HCT116 (cell line): Measurements from ENCODE around the gene GOLGA6A. TPM values are rescaled to one million over a fixed set of nuclear protein-coding genes. Genes with fewer than 3 reads are reported as not detected.

Experiments used
- ATAC-seq: fragments of 200-7000 bp; cut with Tn5 transposase; 2 replicates; pipeline ENCODE4 v1.9.1; 2020; ENCODE audit warnings: mild to moderate bottlenecking, moderate library complexity
- BruUV-seq: library from RNA; stranded (reverse); fragments of 400-500 nt; replicated peaks from 2 replicates; lab custom pipeline; 2021; lab: Mats Ljungman, UMichigan
- CTCF ChIA-PET: fragments of 300-600 bp; sonication (Branson Sonifier 250); formaldehyde crosslinking; loops from one replicate; lab custom pipeline; 2021; ENCODE audit warnings: antibody characterized with exemption; lab: Charles Lee
- POLR2A ChIA-PET: fragments of 300-600, 350-600 bp; sonication (Branson Sonifier 250); formaldehyde crosslinking; loops from one replicate; lab custom pipeline; 2021; ENCODE audit warnings: antibody characterized with exemption; lab: Charles Lee
- RAD21 ChIA-PET, 2 experiments: fragments of 300-600 bp; sonication (Branson Sonifier 250); formaldehyde crosslinking; loops; one replicate each; lab custom pipeline; 2023; ENCODE audit warnings: low total read pairs in 2 of 2; ENCODE audit not compliant: uncharacterized antibody in 2 of 2, unreplicated experiment in 2 of 2, low non-redundant PET in 1 of 2; lab: Charles Lee
- DNase-seq: peaks from one replicate; pipeline ENCODE4 v3.0.0-alpha.2; 2010; ENCODE audit warnings: low read depth, low spot score
- H2AFZ ChIP-seq: fragments of 200-600 bp; shearing (Covaris generic), sonication (generic); 2 replicates; pipeline ENCODE4 v1.6.1; 2017; ENCODE audit warnings: low read depth, mixed run types, mixed read lengths, antibody characterized with exemption, low read length; ENCODE audit not compliant: poor library complexity, severe bottlenecking
- H3K27ac ChIP-seq: 2 replicates; pipeline ENCODE4 v1.5.1; 2012; ENCODE audit warnings: low read depth, low read length
- H3K27me3 ChIP-seq: fragments of 200-600 bp; sonication (generic); 2 replicates; pipeline ENCODE4 v1.6.1; 2016; ENCODE audit warnings: mixed run types, low read length, mixed read lengths; ENCODE audit not compliant: insufficient read depth
- H3K36me3 ChIP-seq, 2 experiments: fragments of 200-500 bp in 1 of 2; fragments of 200-600 bp in 1 of 2; sonication (Bioruptor generic) in 1 of 2; sonication (generic) in 1 of 2; 2 replicates each; pipeline versions ENCODE4 v1.5.1 to v1.6.1; 2014 to 2016; ENCODE audit warnings: low read length in 2 of 2, inconsistent platforms in 1 of 2, mixed read lengths in 1 of 2, mixed run types in 1 of 2; ENCODE audit not compliant: insufficient read depth in 2 of 2, control insufficient read depth in 1 of 2
- H3K4me1 ChIP-seq, 2 experiments: fragments of 200-600 bp in 1 of 2; sonication (generic) in 1 of 2; 2 replicates each; pipeline versions ENCODE4 v1.5.1 to v1.6.1; 2012 to 2017; ENCODE audit warnings: low read length in 2 of 2, inconsistent platforms in 1 of 2, mild to moderate bottlenecking in 1 of 2, mixed read lengths in 1 of 2, mixed run types in 1 of 2, moderate library complexity in 1 of 2; ENCODE audit not compliant: insufficient read depth in 2 of 2, control insufficient read depth in 1 of 2
- H3K4me2 ChIP-seq: fragments of 200-600 bp; sonication (generic); 2 replicates; pipeline ENCODE4 v1.6.1; 2017; ENCODE audit warnings: mixed run types, low read length, mixed read lengths
- H3K4me3 ChIP-seq, 2 experiments: fragments of 200-600 bp in 1 of 2; sonication (generic) in 1 of 2; replicated peaks in 1 of 2; 2 replicates each; pipeline ENCODE4 v1.5.1; 2011 to 2016; ENCODE audit warnings: low read length in 2 of 2, control low read depth in 1 of 2, low read depth in 1 of 2, mild to moderate bottlenecking in 1 of 2, mixed read lengths in 1 of 2, mixed run types in 1 of 2
- H3K79me2 ChIP-seq: fragments of 200-600 bp; sonication (generic); 2 replicates; pipeline ENCODE4 v1.6.1; 2017; ENCODE audit warnings: mild to moderate bottlenecking, mixed run types, low read length, moderate library complexity, mixed read lengths; ENCODE audit not compliant: insufficient read depth
- H3K9ac ChIP-seq: fragments of 200-600 bp; sonication (generic); 2 replicates; pipeline ENCODE4 v1.6.1; 2016; ENCODE audit warnings: low read length, mixed read lengths
- H3K9me2 ChIP-seq: fragments of 200-600 bp; sonication (generic), shearing (Covaris generic); 2 replicates; pipeline ENCODE4 v1.6.1; 2017; ENCODE audit warnings: mixed run types, mild to moderate bottlenecking, moderate library complexity; ENCODE audit not compliant: insufficient read depth
- H3K9me3 ChIP-seq, 2 experiments: fragments of 200-500 bp in 1 of 2; fragments of 200-600 bp in 1 of 2; sonication (Bioruptor generic) in 1 of 2; sonication (generic) in 1 of 2; 2 replicates each; pipeline ENCODE4 v1.6.1; 2014 to 2017; ENCODE audit warnings: low read length in 2 of 2, mixed read lengths in 2 of 2, inconsistent platforms in 1 of 2, low read depth in 1 of 2, mild to moderate bottlenecking in 1 of 2, mixed run types in 1 of 2, moderate library complexity in 1 of 2; ENCODE audit not compliant: control insufficient read depth in 1 of 2, insufficient read depth in 1 of 2
- H4K20me1 ChIP-seq: fragments of 200-600 bp; sonication (generic), shearing (Covaris generic); 2 replicates; pipeline ENCODE4 v1.6.1; 2017; ENCODE audit warnings: mixed run types, mild to moderate bottlenecking, moderate library complexity; ENCODE audit not compliant: insufficient read depth
- CTCF ChIP-seq, 3 experiments: fragments of 200-600 bp in 1 of 3; sonication (generic) in 1 of 3; IDR thresholded peaks in 2 of 3; conservative IDR thresholded peaks in 1 of 3; 2 replicates each; pipeline ENCODE4 v1.5.1; 2012 to 2017; ENCODE audit warnings: low read depth in 2 of 3, low read length in 2 of 3, antibody characterized with exemption in 1 of 3, borderline replicate concordance in 1 of 3, control low read depth in 1 of 3, mild to moderate bottlenecking in 1 of 3, mixed read lengths in 1 of 3, mixed run types in 1 of 3, moderate library complexity in 1 of 3; ENCODE audit not compliant: insufficient read depth in 1 of 3
- EZH2 ChIP-seq: fragments of 200-600 bp; sonication (generic); IDR thresholded peaks from 2 replicates; pipeline ENCODE4 v1.6.1; 2017; ENCODE audit warnings: antibody characterized with exemption, mixed run types
- FOSL1 ChIP-seq: IDR thresholded peaks from 2 replicates; pipeline ENCODE4 v1.6.1; 2012; ENCODE audit warnings: low read depth
- RAD21 ChIP-seq: IDR thresholded peaks from 2 replicates; pipeline ENCODE4 v1.6.1; 2012; ENCODE audit warnings: low read depth, mild to moderate bottlenecking
- SRF ChIP-seq: IDR thresholded peaks from 2 replicates; pipeline ENCODE4 v1.6.1; 2012; ENCODE audit warnings: low read depth
- intact Hi-C: fragments of 100-400 bp; cut with micrococcal nuclease; formaldehyde crosslinking; loops from 2 replicates; pipeline ENCODE4 v1.10.0; 2022
- total RNA-seq: library from RNA; stranded (reverse); gene quantifications from one replicate; pipeline ENCODE4 v1.2.1, GENCODE V29; 2021; ENCODE audit not compliant: unreplicated experiment

GOLGA6A gene
- total RNA-seq, 1 experiment from 2014 or later, result 0.39 TPM

- Histone ChIP-seq H3K27ac (no peak overlapping the region), H3K27me3 (no peaks in the 10 kb centered on the region), H3K9me2 (no peaks in the 10 kb centered on the region), H3K9ac (no peak overlapping the region), H3K4me3 (no peak overlapping the region), H3K4me2 (no peak overlapping the region), H4K20me1 (no peaks in the 10 kb centered on the region), H3K9me3 (no peaks in the 10 kb centered on the region), H3K4me1 (peaks cover 0 to 9% of the 10 kb centered on the region in 2 experiments; a peak in 2 of 4 replicates), H3K36me3 (no peaks in the 10 kb centered on the region), H3K79me2 (no peaks in the 10 kb centered on the region), H2AFZ (no peak overlapping the region)
- DNase-seq, result no peak
- no peak for ATAC-seq
- RAD21 ChIA-PET, result interaction anchor here in 1 of 2 experiments (1.2 kb wide), 1 partner anchor 179 kb away, joined by 3 read pairs; no protein-coding TSS in a partner anchor
- BruUV-seq, result no TSS peak
- CTCF ChIA-PET, result interaction anchor here (0.7 to 2.5 kb wide), 3 partner anchors 112 to 192 kb away, joined by 3 to 10 read pairs (median 5); no protein-coding TSS in a partner anchor
- intact Hi-C loops, result loop anchor here (5.0 kb wide), 1 partner anchor 157 kb away; no protein-coding TSS in a partner anchor
- POLR2A ChIA-PET, result no interaction called here
- TF ChIP-seq FOSL1 (no peak), RAD21 (no peak), CTCF (IDR thresholded peaks at IDR 0.05 in 2 of 3, conservative IDR thresholded peaks at IDR 0.05 in 1 of 3; ENCODE audit: borderline replicate concordance in 1 of 3, insufficient read depth in 1 of 3, low read depth in 2 of 3, low read length in 2 of 3) (no peak), EZH2 (no peak), SRF (no peak)
Observed at GRCh38 chr15:74128785-74129585, 46.6 kb upstream of the GOLGA6A start.
